ENCODE results near the gene TMEM63B.

GRCh38 chr6:44079672-44080071 lies 47.7 kb upstream of the TMEM63B start:
- TF ChIP-seq, protein P1, sequence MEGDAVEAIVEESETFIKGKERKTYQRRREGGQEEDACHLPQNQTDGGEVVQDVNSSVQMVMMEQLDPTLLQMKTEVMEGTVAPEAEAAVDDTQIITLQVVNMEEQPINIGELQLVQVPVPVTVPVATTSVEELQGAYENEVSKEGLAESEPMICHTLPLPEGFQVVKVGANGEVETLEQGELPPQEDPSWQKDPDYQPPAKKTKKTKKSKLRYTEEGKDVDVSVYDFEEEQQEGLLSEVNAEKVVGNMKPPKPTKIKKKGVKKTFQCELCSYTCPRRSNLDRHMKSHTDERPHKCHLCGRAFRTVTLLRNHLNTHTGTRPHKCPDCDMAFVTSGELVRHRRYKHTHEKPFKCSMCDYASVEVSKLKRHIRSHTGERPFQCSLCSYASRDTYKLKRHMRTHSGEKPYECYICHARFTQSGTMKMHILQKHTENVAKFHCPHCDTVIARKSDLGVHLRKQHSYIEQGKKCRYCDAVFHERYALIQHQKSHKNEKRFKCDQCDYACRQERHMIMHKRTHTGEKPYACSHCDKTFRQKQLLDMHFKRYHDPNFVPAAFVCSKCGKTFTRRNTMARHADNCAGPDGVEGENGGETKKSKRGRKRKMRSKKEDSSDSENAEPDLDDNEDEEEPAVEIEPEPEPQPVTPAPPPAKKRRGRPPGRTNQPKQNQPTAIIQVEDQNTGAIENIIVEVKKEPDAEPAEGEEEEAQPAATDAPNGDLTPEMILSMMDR (IDR thresholded peaks at IDR 0.05 in 2 of 3, conservative IDR thresholded peaks at IDR 0.05 in 1 of 3; ENCODE audit: insufficient read depth in 2 of 3, low read depth in 1 of 3, low read length in 3 of 3): no peak
- TF ChIP-seq CEBPB (tag; IDR thresholded peaks at IDR 0.05) (no peak), MEF2A (IDR thresholded peaks at IDR 0.05; ENCODE audit: control insufficient read depth, low read depth, low read length) (no peak), E2F4 (CRISPR knock-in tag; IDR thresholded peaks at IDR 0.05; ENCODE audit: low read depth) (no peak)
- TF ChIP-seq, protein P2, sequence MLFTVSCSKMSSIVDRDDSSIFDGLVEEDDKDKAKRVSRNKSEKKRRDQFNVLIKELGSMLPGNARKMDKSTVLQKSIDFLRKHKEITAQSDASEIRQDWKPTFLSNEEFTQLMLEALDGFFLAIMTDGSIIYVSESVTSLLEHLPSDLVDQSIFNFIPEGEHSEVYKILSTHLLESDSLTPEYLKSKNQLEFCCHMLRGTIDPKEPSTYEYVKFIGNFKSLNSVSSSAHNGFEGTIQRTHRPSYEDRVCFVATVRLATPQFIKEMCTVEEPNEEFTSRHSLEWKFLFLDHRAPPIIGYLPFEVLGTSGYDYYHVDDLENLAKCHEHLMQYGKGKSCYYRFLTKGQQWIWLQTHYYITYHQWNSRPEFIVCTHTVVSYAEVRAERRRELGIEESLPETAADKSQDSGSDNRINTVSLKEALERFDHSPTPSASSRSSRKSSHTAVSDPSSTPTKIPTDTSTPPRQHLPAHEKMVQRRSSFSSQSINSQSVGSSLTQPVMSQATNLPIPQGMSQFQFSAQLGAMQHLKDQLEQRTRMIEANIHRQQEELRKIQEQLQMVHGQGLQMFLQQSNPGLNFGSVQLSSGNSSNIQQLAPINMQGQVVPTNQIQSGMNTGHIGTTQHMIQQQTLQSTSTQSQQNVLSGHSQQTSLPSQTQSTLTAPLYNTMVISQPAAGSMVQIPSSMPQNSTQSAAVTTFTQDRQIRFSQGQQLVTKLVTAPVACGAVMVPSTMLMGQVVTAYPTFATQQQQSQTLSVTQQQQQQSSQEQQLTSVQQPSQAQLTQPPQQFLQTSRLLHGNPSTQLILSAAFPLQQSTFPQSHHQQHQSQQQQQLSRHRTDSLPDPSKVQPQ (CRISPR knock-in tag; IDR thresholded peaks at IDR 0.05; ENCODE audit: borderline replicate concordance): no peak
